Neural progenitor cell (in vitro differentiated cells): ENCODE measurements around the gene ARMH4.

ENCODE experiments used
- CTCF ChIP-seq: fragments of 200-600 bp; sonication (generic); IDR thresholded peaks from 2 replicates; pipeline ENCODE4 v1.5.1; 2017; ENCODE audit warnings: antibody characterized with exemption, mild to moderate bottlenecking
- EZH2 ChIP-seq: fragments of 200-600 bp; sonication (generic); IDR thresholded peaks from 2 replicates; pipeline ENCODE4 v1.6.1; 2017; ENCODE audit warnings: antibody characterized with exemption, mild to moderate bottlenecking, moderate library complexity
- EZH2phosphoT487 ChIP-seq: fragments of 200-600 bp; sonication (generic); IDR thresholded peaks from 2 replicates; pipeline ENCODE4 v1.6.1; 2017; ENCODE audit warnings: antibody characterized with exemption

GRCh38 chr14:58060898-58061297 is 91.1 kb downstream of the ARMH4 start:
- TF ChIP-seq CTCF (no peak), EZH2phosphoT487 (no peak), EZH2 (no peak)
